ENCODE measurements around the gene STMN3.

- TF ChIP-seq CTCF (conservative IDR thresholded peaks at IDR 0.05; ENCODE audit: low read depth, low read length) (no peak), EZH2phosphoT487 (IDR thresholded peaks at IDR 0.05; ENCODE audit: borderline replicate concordance, low read length) (no peak), EZH2 (IDR thresholded peaks at IDR 0.05; ENCODE audit: low read length, unreplicated experiment) (no peak)
These were observed 13.1 kb downstream of the STMN3 start for GRCh38 chr20:63640086-63640485.

Data from PC-3 (cell line).